ENCODE data around the gene SCN7A. TPM values are rescaled to one million over a fixed set of nuclear protein-coding genes. Genes with fewer than 3 reads are reported as not detected.

SCN7A gene
- polyA plus RNA-seq, 2 of the 4 experiments (the other 2 are of a cell fraction) = not detected

DNA sequence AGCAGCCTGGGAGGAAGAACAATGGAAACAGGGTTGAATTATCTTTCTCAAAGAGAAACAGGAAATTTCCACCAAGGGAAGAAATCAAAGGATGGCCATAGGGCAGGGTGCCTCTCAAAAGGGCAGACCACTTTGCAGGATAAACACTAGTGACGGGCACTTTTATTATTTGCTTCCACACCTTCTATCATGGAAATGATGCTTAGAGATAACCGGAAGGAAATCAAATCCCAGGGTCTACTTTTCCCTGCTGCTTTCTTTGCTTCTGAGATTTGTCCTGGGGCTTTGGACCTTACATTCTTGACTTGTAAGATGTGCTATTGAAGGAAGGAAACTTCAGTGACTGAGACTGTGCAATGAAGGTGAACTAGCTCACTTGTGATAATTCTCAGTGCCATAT is 117.2 kb downstream of the SCN7A start:
- H3K4me2 ChIP-seq = peak overlapping the region; percentile 76
- ATAC-seq (no peak), DNase-seq (ENCODE audit: low read depth in 1 of 2, low spot score in 1 of 2) (no peak), FAIRE-seq (no peak)
- no peaks in the 10 kb centered on the region for H3K9me3 ChIP-seq
- ChIA-PET POLR2A (interaction anchor here (2.3 to 3.8 kb wide), 2 partner anchors 11 to 34 kb away, joined by 13 to 22 read pairs; no protein-coding TSS in a partner anchor), CTCF (interaction anchor here (1.5 to 4.7 kb wide), 3 partner anchors 8 to 45 kb away, joined by 4 to 25 read pairs (median 20); no protein-coding TSS in a partner anchor)
- H3K27ac ChIP-seq = peak overlapping the region; percentile 84 to 88
- peaks cover 24% of the 10 kb centered on the region for H3K4me1 ChIP-seq
- H3K4me3 ChIP-seq = peak overlapping the region; percentile 63
- TF ChIP-seq, protein P1, sequence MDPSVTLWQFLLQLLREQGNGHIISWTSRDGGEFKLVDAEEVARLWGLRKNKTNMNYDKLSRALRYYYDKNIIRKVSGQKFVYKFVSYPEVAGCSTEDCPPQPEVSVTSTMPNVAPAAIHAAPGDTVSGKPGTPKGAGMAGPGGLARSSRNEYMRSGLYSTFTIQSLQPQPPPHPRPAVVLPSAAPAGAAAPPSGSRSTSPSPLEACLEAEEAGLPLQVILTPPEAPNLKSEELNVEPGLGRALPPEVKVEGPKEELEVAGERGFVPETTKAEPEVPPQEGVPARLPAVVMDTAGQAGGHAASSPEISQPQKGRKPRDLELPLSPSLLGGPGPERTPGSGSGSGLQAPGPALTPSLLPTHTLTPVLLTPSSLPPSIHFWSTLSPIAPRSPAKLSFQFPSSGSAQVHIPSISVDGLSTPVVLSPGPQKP (IDR thresholded peaks at IDR 0.05; ENCODE audit: low read depth, low read length) = no peak
- TF ChIP-seq EP300 (IDR thresholded peaks at IDR 0.05) (no peak), ZFP36 (IDR thresholded peaks at IDR 0.05; ENCODE audit: borderline replicate concordance, partially characterized antibody) (no peak), CHD2 (IDR thresholded peaks at IDR 0.05; ENCODE audit: low read length, partially characterized antibody) (no peak), CBX2 (IDR thresholded peaks at IDR 0.05; ENCODE audit: borderline replicate concordance, low read depth) (no peak), NR3C1 (IDR thresholded peaks at IDR 0.05) (no peak), HEYL (CRISPR knock-in tag; IDR thresholded peaks at IDR 0.05) (no peak), CBX8 (IDR thresholded peaks at IDR 0.05) (no peak), PHF8 (IDR thresholded peaks at IDR 0.05; ENCODE audit: borderline replicate concordance, low read depth) (no peak), KDM5A (IDR thresholded peaks at IDR 0.05) (no peak), BHLHE40 (IDR thresholded peaks at IDR 0.05; ENCODE audit: low read depth, low read length) (no peak), EHF (CRISPR knock-in tag; IDR thresholded peaks at IDR 0.05) (no peak), JUNB (IDR thresholded peaks at IDR 0.05) (no peak), MAFK (IDR thresholded peaks at IDR 0.05; ENCODE audit: partially characterized antibody) (no peak)
- WGBS (ENCODE audit: missing lambda C conversion rate) = 60% methylated on average over 2 of the region's 2 CpGs

DNA sequence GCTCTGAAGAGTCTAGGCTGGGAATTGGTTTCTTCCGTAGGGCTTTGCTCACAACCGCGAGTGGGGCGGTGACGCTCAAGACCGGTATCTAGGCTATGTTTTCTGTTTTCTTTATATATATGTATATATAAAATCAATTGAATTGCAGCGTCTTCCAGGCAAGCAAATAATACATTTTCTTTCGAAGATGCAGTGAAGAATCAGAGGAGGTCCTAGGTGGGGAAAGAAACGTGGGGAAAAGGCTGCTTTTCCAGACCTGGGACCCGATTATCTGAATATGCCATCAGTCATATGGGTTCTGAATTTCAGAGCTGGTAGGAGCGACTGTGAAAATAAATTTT is 117.6 kb downstream of the SCN7A start:
- ATAC-seq (no peak), FAIRE-seq (no peak), DNase-seq (ENCODE audit: low read depth in 1 of 2, low spot score in 1 of 2) (no peak)
- TF ChIP-seq RAD21 (conservative IDR thresholded peaks at IDR 0.05 in 1 of 2, IDR thresholded peaks at IDR 0.05 in 1 of 2) (no peak), HOXA7 (CRISPR knock-in tag; IDR thresholded peaks at IDR 0.05) (no peak), NPAS2 (CRISPR knock-in tag; IDR thresholded peaks at IDR 0.05; ENCODE audit: borderline replicate concordance) (no peak), FOSB (CRISPR knock-in tag; IDR thresholded peaks at IDR 0.05) (no peak), EP300 (IDR thresholded peaks at IDR 0.05) (no peak), GATA3 (IDR thresholded peaks at IDR 0.05; ENCODE audit: borderline replicate concordance) (no peak), NFE2L2 (conservative IDR thresholded peaks at IDR 0.05; ENCODE audit: low read length) (no peak), ZSCAN20 (CRISPR knock-in tag; IDR thresholded peaks at IDR 0.05) (no peak), CHD2 (IDR thresholded peaks at IDR 0.05; ENCODE audit: low read length, partially characterized antibody) (no peak), TFCP2L1 (CRISPR knock-in tag; IDR thresholded peaks at IDR 0.05) (no peak), SREBF2 (IDR thresholded peaks at IDR 0.05) (no peak), KDM5A (IDR thresholded peaks at IDR 0.05) (no peak), MYC (IDR thresholded peaks at IDR 0.05; ENCODE audit: borderline replicate concordance, low read length) (no peak), RNF2 (IDR thresholded peaks at IDR 0.05; ENCODE audit: borderline replicate concordance, low read depth) (no peak), JUNB (IDR thresholded peaks at IDR 0.05) (no peak), JUN (IDR thresholded peaks at IDR 0.05) (no peak)
- TF ChIP-seq, protein P2, sequence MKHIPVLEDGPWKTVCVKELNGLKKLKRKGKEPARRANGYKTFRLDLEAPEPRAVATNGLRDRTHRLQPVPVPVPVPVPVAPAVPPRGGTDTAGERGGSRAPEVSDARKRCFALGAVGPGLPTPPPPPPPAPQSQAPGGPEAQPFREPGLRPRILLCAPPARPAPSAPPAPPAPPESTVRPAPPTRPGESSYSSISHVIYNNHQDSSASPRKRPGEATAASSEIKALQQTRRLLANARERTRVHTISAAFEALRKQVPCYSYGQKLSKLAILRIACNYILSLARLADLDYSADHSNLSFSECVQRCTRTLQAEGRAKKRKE (CRISPR knock-in tag; IDR thresholded peaks at IDR 0.05; ENCODE audit: low read depth) = no peak
- ChIA-PET CTCF (interaction anchor here (1.5 to 4.7 kb wide), 4 partner anchors 8 to 45 kb away, joined by 3 to 25 read pairs (median 12); no protein-coding TSS in a partner anchor), POLR2A (interaction anchor here (0.9 to 3.8 kb wide), 4 partner anchors 10 to 43 kb away, joined by 6 to 22 read pairs (median 12); no protein-coding TSS in a partner anchor)
- 3% methylated on average over 11 of the region's 11 CpGs for WGBS (ENCODE audit: missing lambda C conversion rate)
- peak overlapping the region; percentile 84 to 88 for H3K27ac ChIP-seq
- H3K4me1 ChIP-seq = peaks cover 29% of the 10 kb centered on the region
- H3K9me3 ChIP-seq = no peaks in the 10 kb centered on the region
- H3K4me2 ChIP-seq = peak overlapping the region; percentile 76
- peak overlapping the region; percentile 63 for H3K4me3 ChIP-seq

Measured in A549 (cell line).